Mucosa of rectum (tissue), 2 donors: ENCODE measurements around the gene ZSWIM4.

Source experiments
- H3K27ac ChIP-seq, 2 donors: one replicate each; pipeline ENCODE4 v1.7.0; 2013; ENCODE audit warnings: inconsistent platforms in 2 of 2, low read depth in 2 of 2, low read length in 2 of 2
- H3K27me3 ChIP-seq, 2 donors: one replicate each; pipeline ENCODE4 v1.7.0; 2013; ENCODE audit warnings: low read length in 2 of 2; ENCODE audit not compliant: control insufficient read depth in 2 of 2, insufficient read depth in 2 of 2
- H3K36me3 ChIP-seq, 2 donors: one replicate each; pipeline ENCODE4 v1.7.0; 2013; ENCODE audit warnings: low read length in 2 of 2; ENCODE audit not compliant: control insufficient read depth in 2 of 2, insufficient read depth in 2 of 2
- H3K4me1 ChIP-seq, 2 donors: one replicate each; pipeline ENCODE4 v1.7.0; 2013; ENCODE audit warnings: low read length in 2 of 2, mild to moderate bottlenecking in 1 of 2; ENCODE audit not compliant: control insufficient read depth in 2 of 2, insufficient read depth in 2 of 2
- H3K4me3 ChIP-seq, 2 donors: one replicate each; pipeline ENCODE4 v1.7.0; 2013; ENCODE audit warnings: low read length in 2 of 2
- H3K9ac ChIP-seq, 2 donors: one replicate each; pipeline ENCODE4 v1.7.0; 2013; ENCODE audit warnings: low read length in 2 of 2, low read depth in 1 of 2, mild to moderate bottlenecking in 1 of 2
- H3K9me3 ChIP-seq, 2 donors: one replicate each; pipeline ENCODE4 v1.7.0; 2013; ENCODE audit warnings: low read length in 2 of 2; ENCODE audit not compliant: control insufficient read depth in 2 of 2
- donor health status: healthy.
- donor health status: Normal muscosa, but diverticular disease.

The ZSWIM4 gene

DNA sequence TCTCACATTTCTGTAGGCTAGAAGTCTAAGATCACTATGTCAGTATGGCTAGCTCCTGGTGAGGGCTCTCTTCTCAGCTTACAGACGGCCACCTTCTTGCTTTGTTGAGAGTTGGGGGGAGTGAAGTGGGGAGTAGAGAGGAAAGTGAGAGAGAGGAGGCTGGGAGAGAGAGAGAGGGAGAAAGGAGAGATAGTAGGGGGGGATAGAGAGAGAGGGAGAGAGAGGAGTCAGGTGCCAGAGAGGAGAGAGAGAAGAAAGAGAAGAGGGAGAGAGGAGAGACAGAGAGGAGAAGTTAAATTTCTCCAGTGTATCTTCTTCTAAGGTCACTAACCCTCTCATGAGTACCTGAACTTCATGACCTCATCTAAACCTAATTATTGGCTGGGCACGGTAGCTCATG is 28.7 kb downstream of the ZSWIM4 start:
- no peak overlapping the region for H3K9ac ChIP-seq
- H3K27me3 ChIP-seq: no peaks in the 10 kb centered on the region
- peaks cover 3% of the 10 kb centered on the region in 2 donors for H3K36me3 ChIP-seq
- H3K9me3 ChIP-seq: no peaks in the 10 kb centered on the region
- no peaks in the 10 kb centered on the region for H3K4me1 ChIP-seq
- no peak overlapping the region for H3K27ac ChIP-seq
- H3K4me3 ChIP-seq: no peak overlapping the region

DNA sequence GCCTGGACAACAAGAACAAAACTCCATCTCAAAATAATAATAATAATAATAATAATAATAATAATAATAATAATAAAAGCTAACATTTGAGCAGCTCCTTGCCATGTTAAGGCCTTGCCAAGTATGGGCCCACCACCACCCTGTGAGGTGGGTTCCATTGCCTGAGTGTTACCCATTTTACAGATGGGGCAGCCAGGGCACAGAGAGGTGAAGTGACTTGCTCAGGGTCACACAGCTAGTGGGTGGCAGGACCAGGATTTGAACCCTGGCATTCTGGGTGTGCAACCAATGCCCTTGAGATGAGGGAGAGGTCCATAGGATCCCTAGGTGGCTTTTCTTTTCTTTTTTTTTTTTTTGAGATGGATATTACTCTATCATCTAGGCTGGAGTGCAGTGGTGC is 29.5 kb downstream of the ZSWIM4 start:
- Histone ChIP-seq H3K9ac (no peak overlapping the region), H3K27me3 (no peaks in the 10 kb centered on the region), H3K27ac (no peak overlapping the region), H3K36me3 (peaks cover 3% of the 10 kb centered on the region in 2 donors), H3K4me3 (no peak overlapping the region), H3K9me3 (no peaks in the 10 kb centered on the region), H3K4me1 (no peaks in the 10 kb centered on the region)

DNA sequence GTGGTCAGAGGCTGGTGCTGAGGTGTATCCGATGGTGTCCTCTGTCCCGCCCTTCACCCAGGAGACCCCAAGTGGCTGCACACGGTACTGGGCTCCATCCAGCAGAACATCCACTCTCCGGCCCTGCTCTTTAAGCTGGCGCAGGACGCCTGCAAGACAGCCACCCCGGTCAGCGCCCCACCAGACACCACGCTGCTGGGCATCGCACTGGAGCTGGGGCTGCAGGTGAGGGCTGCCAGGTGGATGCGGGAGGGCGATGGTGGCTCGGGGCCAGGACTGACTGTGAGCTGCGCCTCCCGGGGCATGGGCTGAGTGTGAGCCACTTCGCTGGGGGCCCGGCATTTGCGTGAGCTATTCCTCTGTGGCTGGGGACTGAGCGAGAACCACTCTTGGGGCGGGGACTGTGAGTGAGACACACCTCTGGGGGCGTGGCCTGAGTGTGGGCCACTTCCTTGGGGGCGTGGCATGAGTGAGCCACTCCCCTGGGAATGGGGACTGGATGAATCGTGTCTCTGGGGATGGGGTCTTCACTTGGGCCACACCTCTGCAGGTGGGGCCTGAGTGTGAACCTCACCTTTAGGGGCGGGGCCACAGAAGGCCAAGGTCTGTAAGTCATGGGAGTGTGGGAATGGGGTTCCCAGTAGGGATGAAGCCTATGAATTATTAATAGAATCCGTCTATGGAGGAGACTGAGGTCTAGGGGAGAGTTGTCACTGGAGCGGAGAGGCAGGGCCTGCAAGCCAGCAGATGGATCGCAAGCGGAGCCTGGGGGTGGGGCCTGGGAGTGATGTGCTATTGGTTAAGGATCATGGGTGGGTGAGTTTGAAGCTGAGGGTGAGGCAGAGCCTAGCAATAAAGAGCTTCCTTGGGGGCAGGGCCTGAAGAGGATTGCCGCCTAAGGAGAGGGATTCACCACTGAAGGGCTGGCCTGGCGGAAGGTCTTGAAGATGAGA is 30.5 kb downstream of the ZSWIM4 start:
- H3K36me3 ChIP-seq: peaks cover 6 to 12% of the 10 kb centered on the region in 2 donors
- H3K27ac ChIP-seq: no peak overlapping the region
- H3K4me3 ChIP-seq: no peak overlapping the region
- H3K4me1 ChIP-seq: no peaks in the 10 kb centered on the region
- H3K9me3 ChIP-seq: no peaks in the 10 kb centered on the region
- no peaks in the 10 kb centered on the region for H3K27me3 ChIP-seq
- no peak overlapping the region for H3K9ac ChIP-seq

DNA sequence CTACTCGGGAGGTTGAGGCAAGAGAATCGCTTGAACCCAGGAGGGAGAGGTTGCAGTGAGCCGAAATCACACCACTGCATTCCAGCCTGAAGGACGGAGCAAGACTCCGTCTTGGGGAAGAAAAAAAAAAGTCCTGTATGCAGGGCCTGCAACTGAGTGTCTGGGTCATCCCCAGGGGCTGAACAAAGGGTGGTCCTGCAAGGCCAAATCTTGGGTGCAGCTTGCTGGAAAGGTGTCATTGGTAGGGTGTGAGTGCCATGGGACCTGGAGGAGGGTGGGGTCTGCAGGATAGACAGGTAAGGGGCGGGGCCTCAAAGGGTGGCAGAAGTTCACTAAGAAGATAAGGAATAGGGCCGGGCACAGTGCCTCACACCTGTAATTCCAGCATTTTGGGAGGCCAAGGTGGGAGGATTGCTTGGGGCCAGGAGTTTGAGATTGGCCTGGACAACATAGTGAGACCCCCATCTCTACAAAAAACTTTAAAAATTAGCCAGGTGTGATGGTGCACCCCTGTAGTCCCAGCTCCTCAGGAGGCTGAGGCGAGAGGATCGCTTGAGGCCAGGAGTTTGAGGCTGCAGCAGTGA is 31.5 kb downstream of the ZSWIM4 start:
- no peaks in the 10 kb centered on the region for H3K4me1 ChIP-seq
- no peak overlapping the region for H3K4me3 ChIP-seq
- peaks cover 6 to 14% of the 10 kb centered on the region in 2 donors for H3K36me3 ChIP-seq
- no peaks in the 10 kb centered on the region for H3K27me3 ChIP-seq
- H3K9ac ChIP-seq: no peak overlapping the region
- no peaks in the 10 kb centered on the region for H3K9me3 ChIP-seq
- no peak overlapping the region for H3K27ac ChIP-seq

DNA sequence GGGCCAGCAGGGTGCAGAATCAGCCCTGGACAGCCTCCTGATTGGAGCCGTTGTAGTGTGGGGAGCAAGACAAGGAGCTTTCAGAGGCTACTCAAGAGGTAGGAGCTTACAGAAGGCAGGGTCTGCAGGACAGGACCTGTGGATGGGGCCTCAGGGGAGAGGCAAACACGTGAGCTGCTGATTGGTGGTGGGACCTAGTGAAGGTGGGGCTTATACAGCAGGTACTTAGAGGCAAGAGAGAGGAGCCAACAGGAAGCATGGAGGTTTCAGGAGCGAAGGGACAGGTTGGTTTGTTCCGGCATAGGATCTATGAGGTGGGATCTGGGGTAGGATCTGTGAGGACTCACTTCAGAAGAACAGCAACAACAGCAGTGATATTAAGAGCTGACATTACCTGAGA is 32.4 kb downstream of the ZSWIM4 start:
- H3K9ac ChIP-seq: no peak overlapping the region
- H3K4me3 ChIP-seq: no peak overlapping the region
- no peak overlapping the region for H3K27ac ChIP-seq
- H3K9me3 ChIP-seq: no peaks in the 10 kb centered on the region
- H3K36me3 ChIP-seq: peaks cover 6 to 14% of the 10 kb centered on the region in 2 donors
- no peaks in the 10 kb centered on the region for H3K27me3 ChIP-seq
- H3K4me1 ChIP-seq: no peaks in the 10 kb centered on the region

DNA sequence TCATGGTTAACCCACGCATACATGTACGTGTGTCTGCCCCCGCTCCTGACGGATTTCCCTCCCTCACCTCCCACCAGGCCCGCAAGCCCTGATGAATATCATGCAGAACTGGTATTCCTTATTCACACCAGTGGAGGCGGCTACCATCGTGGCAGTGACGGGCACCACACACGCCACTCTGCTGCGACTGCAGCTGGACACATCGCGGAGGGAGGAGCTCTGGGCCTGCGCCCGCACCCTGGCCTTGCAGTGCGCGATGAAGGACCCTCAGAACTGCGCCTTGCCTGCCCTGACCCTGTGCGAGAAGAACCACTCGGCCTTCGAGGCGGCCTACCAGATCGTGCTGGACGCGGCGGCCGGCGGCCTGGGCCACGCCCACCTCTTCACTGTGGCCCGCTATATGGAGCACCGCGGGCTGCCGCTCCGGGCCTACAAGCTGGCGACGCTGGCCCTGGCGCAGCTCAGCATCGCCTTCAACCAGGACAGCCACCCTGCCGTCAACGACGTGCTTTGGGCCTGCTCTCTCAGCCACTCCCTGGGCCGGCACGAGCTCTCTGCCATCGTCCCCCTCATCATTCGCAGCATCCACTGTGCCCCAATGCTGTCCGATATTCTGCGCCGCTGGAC is 35.0 kb downstream of the ZSWIM4 start:
- Histone ChIP-seq H3K4me3 (no peak overlapping the region), H3K9ac (no peak overlapping the region), H3K27me3 (no peaks in the 10 kb centered on the region), H3K9me3 (no peaks in the 10 kb centered on the region), H3K27ac (no peak overlapping the region), H3K4me1 (peaks cover 14% of the 10 kb centered on the region in 2 donors), H3K36me3 (peaks cover 6 to 20% of the 10 kb centered on the region in 2 donors)

DNA sequence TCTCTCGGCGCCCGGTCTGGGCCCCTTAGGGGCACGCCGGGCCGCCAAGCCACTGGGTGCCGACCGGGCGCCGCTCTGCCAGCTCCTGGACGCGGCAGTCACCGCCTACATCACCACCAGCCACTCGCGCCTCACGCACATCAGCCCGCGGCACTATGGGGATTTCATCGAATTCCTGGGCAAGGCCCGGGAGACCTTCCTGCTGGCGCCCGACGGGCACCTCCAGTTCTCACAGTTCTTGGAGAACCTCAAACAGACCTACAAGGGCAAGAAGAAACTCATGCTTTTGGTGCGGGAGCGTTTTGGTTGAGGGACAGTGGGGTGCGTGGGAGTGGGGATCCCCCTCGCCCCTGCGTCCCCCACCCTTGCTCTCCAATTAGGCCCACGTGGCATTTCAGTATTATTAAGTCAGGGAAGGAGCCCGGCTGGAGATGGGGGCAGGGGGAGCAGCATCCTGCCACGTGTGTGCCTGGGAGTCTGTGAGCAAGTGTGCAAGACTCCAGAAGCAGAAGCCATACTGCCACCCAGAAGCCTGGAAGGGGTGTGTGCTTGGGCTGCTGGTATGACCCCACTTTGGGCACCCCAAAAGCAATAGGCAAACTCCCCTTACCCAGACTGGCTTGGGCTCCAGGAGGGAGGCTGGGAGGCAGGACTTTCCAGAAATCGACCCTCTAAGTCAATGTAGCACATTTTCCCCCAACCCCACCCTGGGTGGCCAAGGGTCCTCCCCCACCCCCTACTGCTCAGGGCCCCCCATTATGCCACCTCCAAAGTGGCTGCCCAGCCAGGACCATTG is 35.7 kb downstream of the ZSWIM4 start:
- H3K27ac ChIP-seq: no peak overlapping the region
- H3K27me3 ChIP-seq: no peaks in the 10 kb centered on the region
- no peak overlapping the region for H3K9ac ChIP-seq
- no peaks in the 10 kb centered on the region for H3K9me3 ChIP-seq
- no peak overlapping the region for H3K4me3 ChIP-seq
- peaks cover 17 to 18% of the 10 kb centered on the region in 2 donors for H3K4me1 ChIP-seq
- peaks cover 4 to 25% of the 10 kb centered on the region in 2 donors for H3K36me3 ChIP-seq

DNA sequence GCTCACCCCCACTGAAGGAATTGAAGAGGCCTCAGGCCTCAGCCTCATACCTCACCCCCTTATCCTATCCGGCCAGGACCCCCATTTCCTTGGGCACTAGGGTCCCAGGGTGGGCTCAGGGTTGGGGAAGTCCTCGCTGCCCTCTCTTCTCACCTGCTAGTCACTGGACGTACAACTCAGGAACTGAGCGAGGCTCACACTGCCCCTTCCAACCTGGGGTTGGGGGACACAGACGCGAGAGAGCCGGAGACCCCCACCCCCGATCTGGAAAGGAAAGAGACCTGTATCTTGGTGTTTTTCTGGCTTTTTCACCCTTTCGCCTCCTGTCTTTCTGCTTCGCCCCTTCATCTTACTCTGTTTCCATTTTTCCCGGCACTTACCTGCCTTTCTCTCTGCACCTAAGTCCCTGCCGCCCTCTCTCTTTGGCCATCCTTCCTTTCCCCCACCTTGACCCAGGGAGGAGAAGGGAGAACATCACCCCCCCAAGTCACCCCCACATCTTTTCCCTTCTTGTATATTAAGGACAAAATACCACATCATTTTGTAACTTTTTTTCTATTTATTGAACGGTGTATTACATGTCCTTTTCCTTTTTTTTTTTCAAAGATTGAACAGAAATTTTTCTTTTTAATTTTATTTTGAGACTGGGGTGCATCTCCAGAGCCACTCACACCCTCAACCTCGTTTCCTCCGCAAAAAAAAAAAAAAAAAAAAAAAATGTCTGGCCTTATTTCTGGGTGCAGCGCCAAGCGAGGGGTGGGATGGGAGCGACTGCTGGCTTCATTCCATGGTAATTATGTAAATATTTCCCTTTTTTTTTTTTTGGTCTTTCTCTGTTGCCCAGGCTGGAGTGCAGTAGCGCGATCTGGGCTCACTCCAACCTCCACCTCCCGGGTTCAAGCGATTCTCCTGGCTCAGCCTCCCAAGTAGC is 36.6 kb downstream of the ZSWIM4 start:
- no peak overlapping the region for H3K27ac ChIP-seq
- H3K36me3 ChIP-seq: peaks cover 9 to 29% of the 10 kb centered on the region in 2 donors
- H3K9me3 ChIP-seq: no peaks in the 10 kb centered on the region

More for the DNA sequence above, 36.6 kb downstream of the ZSWIM4 start:
- peaks cover 25 to 26% of the 10 kb centered on the region in 2 donors for H3K4me1 ChIP-seq
- H3K27me3 ChIP-seq: no peaks in the 10 kb centered on the region
- H3K4me3 ChIP-seq: no peak overlapping the region
- no peak overlapping the region for H3K9ac ChIP-seq
